Naive B cell (primary cell): ENCODE results near the gene RAP1GAP2. TPM values are rescaled to one million over a fixed set of nuclear protein-coding genes. Genes with fewer than 3 reads are reported as not detected.

ENCODE experiments used
- ATAC-seq, 2 donors: fragments of 150-1000 bp; cut with Tn5 transposase; 2 replicates each; pipeline ENCODE4 v1.10.0; 2021; ENCODE audit warnings: low read depth in 2 of 2, mild to moderate bottlenecking in 2 of 2, moderate library complexity in 2 of 2
- DNase-seq: peaks from one replicate; pipeline ENCODE4 v3.0.0; 2022
- H3K27ac Mint-ChIP-seq, 6 donors: one replicate each; pipeline ENCODE4 v1.8.0; 2020 to 2022; ENCODE audit warnings: mild to moderate bottlenecking in 6 of 6, mixed read lengths in 6 of 6, moderate library complexity in 5 of 6, inconsistent platforms in 2 of 6
- H3K27me3 Mint-ChIP-seq, 3 donors: one replicate each; pipeline ENCODE4 v1.8.0; 2021 to 2022; ENCODE audit warnings: mixed read lengths in 3 of 3, mild to moderate bottlenecking in 1 of 3
- H3K36me3 Mint-ChIP-seq, 2 donors: one replicate each; pipeline ENCODE4 v1.8.0; 2020 to 2022; ENCODE audit warnings: mixed read lengths in 2 of 2, inconsistent platforms in 1 of 2, mild to moderate bottlenecking in 1 of 2
- H3K4me1 Mint-ChIP-seq, 3 donors: one replicate each; pipeline ENCODE4 v1.8.0; 2020 to 2022; ENCODE audit warnings: mixed read lengths in 3 of 3, inconsistent platforms in 1 of 3, mild to moderate bottlenecking in 1 of 3, moderate library complexity in 1 of 3
- H3K4me3 Mint-ChIP-seq, 8 donors: one replicate each; pipeline ENCODE4 v1.8.0; 2020 to 2022; ENCODE audit warnings: mild to moderate bottlenecking in 8 of 8, mixed read lengths in 8 of 8, moderate library complexity in 8 of 8, inconsistent platforms in 2 of 8
- H3K9me3 Mint-ChIP-seq, 7 donors: one replicate each; pipeline ENCODE4 v1.8.0; 2020 to 2022; ENCODE audit warnings: mixed read lengths in 7 of 7, mild to moderate bottlenecking in 5 of 7, inconsistent platforms in 2 of 7, moderate library complexity in 1 of 7
- polyA plus RNA-seq, 6 donors: library from polyadenylated mRNA; unstranded; fragments of 300-500 nt; fragmentation: Illumina TruSeq; gene quantifications; one replicate each; pipeline ENCODE4 v1.2.3, GENCODE V29; 2021; ENCODE audit warnings: low read depth in 6 of 6

Gene RAP1GAP2
- polyA plus RNA-seq, 6 donors from 2014 or later, result 0.96 to 2.9 (median 1.4) TPM; not detected in 1

DNA sequence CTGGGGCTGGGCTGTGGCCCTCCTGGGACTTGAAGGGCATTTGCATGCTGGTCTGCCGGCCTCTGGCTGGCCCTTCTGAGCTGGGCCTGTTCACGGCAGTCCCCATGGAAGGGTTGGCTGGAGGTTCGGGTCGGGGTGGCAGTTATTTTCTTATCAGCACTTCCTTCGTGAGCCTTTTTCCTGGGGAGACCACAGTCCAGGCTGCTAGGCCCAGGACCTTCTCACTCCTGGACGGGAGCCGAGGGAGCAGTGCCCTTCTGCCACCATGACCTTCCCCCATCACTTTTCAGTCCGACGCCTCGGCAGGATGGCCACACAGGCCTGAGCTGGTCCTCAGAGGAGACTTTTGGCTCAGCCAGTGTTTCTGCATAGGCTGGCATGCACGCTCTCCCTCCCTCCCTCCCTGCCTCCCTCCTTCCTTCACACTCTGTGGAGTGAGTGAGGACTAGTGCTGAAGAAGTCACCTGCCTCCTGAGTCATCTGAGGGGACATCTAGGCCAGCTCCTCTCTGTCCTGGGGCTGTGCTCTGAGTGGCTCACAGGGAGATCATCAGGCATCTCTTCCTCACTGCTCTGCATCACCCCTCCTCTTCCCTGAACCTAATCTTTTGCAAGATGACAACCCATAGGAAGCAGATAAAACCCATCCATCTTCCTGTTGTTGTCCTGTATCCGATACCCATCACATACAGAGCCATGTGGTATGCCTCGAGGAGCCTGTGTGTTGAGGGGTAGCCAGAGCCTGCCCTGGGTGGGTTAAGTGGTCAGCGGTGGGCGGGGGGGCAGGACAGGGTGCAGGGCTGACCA lies 109.7 kb downstream of the RAP1GAP2 start:
- no peak for DNase-seq
- Mint-ChIP-seq H3K4me1 (peaks cover 14 to 28% (median 20%) of the 10 kb centered on the region in 3 donors), H3K9me3 (peaks cover 0 to 5% (median 4%) of the 10 kb centered on the region in 7 donors), H3K27me3 (no peaks in the 10 kb centered on the region), H3K36me3 (peaks cover 10 to 22% of the 10 kb centered on the region in 2 donors), H3K4me3 (no peak overlapping the region), H3K27ac (no peak overlapping the region)
- no peak for ATAC-seq

DNA sequence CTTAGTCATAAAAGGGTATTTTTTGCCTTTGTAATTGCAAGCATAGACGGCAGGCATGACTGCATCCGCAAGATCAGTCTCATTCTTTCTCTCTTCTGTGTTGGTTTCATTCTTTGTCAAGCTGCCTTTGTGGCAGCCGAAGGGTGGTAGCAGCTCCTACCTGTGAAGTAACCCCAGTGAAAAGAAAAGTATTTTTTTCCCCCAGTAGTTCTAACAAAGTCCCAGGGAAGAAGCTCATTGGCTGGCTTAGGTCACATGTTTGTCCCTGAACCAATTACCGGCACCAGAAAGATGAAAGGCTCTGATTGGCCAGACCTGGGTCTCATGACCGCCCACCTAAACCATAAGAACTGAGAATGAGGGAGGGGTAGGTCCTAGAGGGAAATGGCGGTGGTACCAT lies 110.7 kb downstream of the RAP1GAP2 start:
- Mint-ChIP-seq H3K9me3 (peaks cover 0 to 5% (median 4%) of the 10 kb centered on the region in 7 donors), H3K27me3 (no peaks in the 10 kb centered on the region), H3K4me1 (peaks cover 14 to 21% (median 21%) of the 10 kb centered on the region in 3 donors), H3K36me3 (peaks cover 10 to 22% of the 10 kb centered on the region in 2 donors), H3K4me3 (no peak overlapping the region), H3K27ac (no peak overlapping the region)
- ATAC-seq (no peak), DNase-seq (no peak)

DNA sequence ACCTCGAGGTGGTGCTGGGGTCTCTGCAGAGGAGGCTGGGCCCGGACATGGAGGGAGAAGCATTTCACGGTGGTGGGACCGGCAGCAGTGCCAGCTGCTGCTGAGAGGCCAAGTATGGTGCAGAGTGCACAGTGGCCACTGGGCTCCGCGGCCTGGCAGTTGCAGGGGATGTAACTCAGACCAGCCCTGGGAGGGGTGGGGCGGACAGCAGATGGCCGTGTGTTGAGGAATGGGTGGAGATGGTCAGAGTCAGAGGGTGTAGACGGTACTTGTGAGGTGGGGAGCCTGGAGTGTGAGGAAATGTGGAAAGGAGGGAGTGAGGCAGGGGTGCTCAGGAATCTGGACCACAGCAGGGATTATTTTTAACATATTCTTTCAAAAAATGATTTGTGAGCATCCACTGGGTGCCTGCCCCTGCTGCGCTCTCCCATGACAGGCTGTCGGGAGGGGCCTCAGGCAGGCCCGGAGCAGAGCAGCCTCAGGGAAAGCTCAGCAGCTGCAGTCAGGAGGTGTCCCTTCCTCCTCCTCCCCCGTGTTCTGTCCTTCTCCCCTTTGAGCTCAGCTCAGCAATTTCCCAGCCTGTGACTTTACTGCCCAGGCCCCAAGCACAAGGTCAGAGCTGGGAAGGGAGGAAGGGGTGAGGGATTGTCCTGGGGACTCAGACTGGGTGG lies 113.1 kb downstream of the RAP1GAP2 start:
- DNase-seq, result no peak
- no peaks in the 10 kb centered on the region for H3K27me3 Mint-ChIP-seq
- peak overlapping the region in 2 of 6 donors; percentile 24 to 67 for H3K27ac Mint-ChIP-seq
- peaks cover 16 to 21% (median 18%) of the 10 kb centered on the region in 3 donors for H3K4me1 Mint-ChIP-seq
- H3K4me3 Mint-ChIP-seq, result no peak overlapping the region
- H3K36me3 Mint-ChIP-seq, result peaks cover 14 to 22% of the 10 kb centered on the region in 2 donors
- ATAC-seq, result no peak
- peaks cover 0 to 5% (median 4%) of the 10 kb centered on the region in 7 donors for H3K9me3 Mint-ChIP-seq

DNA sequence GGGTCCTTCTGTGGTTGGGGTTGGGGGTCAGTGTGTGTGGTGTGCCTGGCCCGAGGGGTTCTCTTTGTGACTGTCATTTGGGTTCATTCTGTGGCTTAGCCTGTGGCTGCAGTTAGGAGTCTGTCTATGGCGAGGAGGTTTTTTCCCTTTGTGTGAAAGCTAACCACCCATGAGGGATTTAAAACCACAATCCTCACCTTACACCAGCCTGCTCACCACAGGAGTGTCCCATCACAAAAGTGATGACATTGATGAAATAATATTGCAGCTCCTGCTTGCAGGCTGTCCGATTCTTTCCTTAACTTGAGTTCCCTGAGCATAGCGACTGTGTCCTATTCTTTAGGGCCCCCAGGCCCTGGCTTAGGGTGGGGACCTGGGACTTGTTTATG lies 113.6 kb downstream of the RAP1GAP2 start:
- no peak overlapping the region for H3K4me3 Mint-ChIP-seq
- H3K4me1 Mint-ChIP-seq, result peaks cover 17 to 21% (median 18%) of the 10 kb centered on the region in 3 donors
- H3K36me3 Mint-ChIP-seq, result peaks cover 14 to 22% of the 10 kb centered on the region in 2 donors
- no peaks in the 10 kb centered on the region for H3K27me3 Mint-ChIP-seq
- no peak for ATAC-seq
- no peak for DNase-seq
- peak overlapping the region in 2 of 6 donors; percentile 12 to 28 for H3K27ac Mint-ChIP-seq
- H3K9me3 Mint-ChIP-seq, result peaks cover 0 to 5% (median 4%) of the 10 kb centered on the region in 7 donors

DNA sequence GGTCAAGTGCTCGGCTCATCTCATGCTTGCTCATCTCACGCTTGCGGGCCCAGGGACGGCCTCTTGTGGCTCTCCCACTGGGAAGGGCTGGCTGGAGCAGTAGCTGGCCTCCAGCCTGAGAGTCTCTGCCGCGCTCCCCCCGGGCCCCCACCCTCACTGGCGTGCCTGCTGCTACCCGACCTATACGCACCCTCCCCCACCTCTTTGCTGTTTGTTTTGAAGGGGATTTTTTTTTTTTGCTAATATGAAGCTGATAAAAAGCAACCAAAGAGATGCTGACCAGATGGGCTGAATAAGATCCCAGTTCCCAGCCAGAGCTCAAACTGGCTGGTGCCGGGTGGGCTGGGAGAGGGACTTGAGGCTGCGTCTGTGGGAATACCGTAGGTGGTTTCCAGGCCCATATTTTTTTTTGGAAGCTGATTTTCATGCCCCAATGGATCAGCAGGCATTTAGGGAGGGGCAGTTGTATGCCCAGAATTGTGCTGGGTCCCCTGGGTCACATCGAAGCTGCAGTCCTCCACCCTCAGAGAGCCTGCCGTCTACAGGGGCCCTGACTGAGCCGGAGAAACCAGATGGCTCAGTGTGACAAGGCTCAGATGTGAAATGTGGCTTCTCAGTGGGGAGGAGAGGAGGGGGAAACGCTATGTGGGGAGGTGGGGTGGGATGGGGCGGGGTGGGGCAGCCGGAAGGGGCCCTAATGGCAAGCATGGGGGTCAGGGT lies 115.0 kb downstream of the RAP1GAP2 start:
- H3K27ac Mint-ChIP-seq, result peak overlapping the region in 4 of 6 donors; percentile 33 to 68 (median 46)
- H3K4me1 Mint-ChIP-seq, result peaks cover 17 to 21% (median 18%) of the 10 kb centered on the region in 3 donors
- H3K9me3 Mint-ChIP-seq, result peaks cover 0 to 5% (median 4%) of the 10 kb centered on the region in 7 donors
- no peak for DNase-seq
- peaks cover 14 to 22% of the 10 kb centered on the region in 2 donors for H3K36me3 Mint-ChIP-seq
- H3K27me3 Mint-ChIP-seq, result no peaks in the 10 kb centered on the region
- ATAC-seq, result no peak
- H3K4me3 Mint-ChIP-seq, result no peak overlapping the region

DNA sequence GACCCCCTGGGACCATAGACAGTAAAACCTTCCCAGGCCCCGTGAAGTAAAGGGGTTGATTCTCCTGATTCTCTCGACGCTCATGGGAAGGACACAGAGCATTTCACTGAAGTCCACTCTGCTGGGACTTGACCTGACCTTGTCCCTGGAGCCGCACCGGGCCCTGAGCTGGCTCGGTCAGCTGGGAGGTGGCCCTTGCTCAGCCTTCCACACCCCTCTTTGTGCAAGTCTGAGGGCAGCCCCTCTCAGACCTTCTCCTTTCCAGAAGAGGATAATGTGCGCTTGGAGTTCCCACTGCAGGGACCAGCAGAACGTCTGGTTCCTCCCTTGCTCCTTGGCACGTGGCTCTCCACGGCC lies 115.5 kb downstream of the RAP1GAP2 start:
- Mint-ChIP-seq H3K9me3 (peaks cover 0 to 3% (median 2%) of the 10 kb centered on the region in 7 donors), H3K27me3 (no peaks in the 10 kb centered on the region), H3K36me3 (peaks cover 12 to 18% of the 10 kb centered on the region in 2 donors), H3K4me1 (peaks cover 17 to 21% (median 18%) of the 10 kb centered on the region in 3 donors), H3K27ac (no peak overlapping the region), H3K4me3 (peak overlapping the region in 1 of 8 donors; percentile 22)
- no peak for DNase-seq
- ATAC-seq, result no peak

DNA sequence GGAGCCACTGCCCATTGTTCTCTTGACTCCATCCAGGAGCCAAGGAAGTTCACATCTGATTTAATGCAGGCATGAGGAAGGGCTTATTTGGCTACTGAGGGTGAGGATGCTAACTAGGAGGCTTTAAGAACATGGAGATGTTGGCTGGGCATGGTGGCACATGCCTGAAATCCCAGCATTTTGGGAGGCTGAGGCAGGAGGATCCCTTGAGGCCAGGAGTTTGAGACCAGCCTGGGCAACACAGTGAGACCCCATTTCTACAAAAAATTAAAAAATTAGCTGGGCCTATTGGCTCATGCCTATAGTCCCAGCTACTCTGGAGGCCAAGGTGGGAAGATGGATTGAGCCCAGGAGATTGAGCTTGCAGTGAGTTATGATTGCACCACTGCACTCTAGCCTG lies 116.5 kb downstream of the RAP1GAP2 start:
- Mint-ChIP-seq H3K27ac (peak overlapping the region in 3 of 6 donors; percentile 28 to 86 (median 54)), H3K27me3 (no peaks in the 10 kb centered on the region), H3K4me3 (no peak overlapping the region), H3K9me3 (no peaks in the 10 kb centered on the region), H3K36me3 (peaks cover 8 to 10% of the 10 kb centered on the region in 2 donors), H3K4me1 (peaks cover 15 to 25% (median 18%) of the 10 kb centered on the region in 3 donors)
- ATAC-seq, result no peak
- no peak for DNase-seq

DNA sequence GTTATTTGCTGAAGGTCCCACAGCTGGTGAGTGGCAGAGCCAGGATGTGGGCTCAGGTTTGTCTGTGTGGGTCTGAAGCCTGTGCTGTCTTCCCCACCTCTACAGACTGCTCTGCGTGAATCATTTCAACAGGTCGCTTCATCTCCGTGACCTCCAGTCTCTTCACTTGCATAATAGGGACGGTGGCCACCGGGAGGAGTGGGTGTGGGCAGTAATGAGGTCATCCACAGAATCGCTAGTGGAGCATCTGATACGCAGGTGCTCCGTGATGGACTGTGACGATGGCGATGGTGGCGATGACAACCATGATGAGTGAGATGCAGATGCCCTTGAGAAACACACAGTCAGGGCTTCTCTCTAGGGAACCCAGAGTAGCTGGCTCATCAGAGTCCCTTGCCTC lies 120.2 kb downstream of the RAP1GAP2 start:
- peaks cover 0 to 4% of the 10 kb centered on the region in 2 donors for H3K36me3 Mint-ChIP-seq
- peak overlapping the region in 1 of 6 donors; percentile 20 for H3K27ac Mint-ChIP-seq
- ATAC-seq (no peak), DNase-seq (no peak)
- H3K4me3 Mint-ChIP-seq, result no peak overlapping the region
- H3K9me3 Mint-ChIP-seq, result no peaks in the 10 kb centered on the region
- no peaks in the 10 kb centered on the region for H3K27me3 Mint-ChIP-seq
- H3K4me1 Mint-ChIP-seq, result peaks cover 0 to 4% (median 4%) of the 10 kb centered on the region in 3 donors

DNA sequence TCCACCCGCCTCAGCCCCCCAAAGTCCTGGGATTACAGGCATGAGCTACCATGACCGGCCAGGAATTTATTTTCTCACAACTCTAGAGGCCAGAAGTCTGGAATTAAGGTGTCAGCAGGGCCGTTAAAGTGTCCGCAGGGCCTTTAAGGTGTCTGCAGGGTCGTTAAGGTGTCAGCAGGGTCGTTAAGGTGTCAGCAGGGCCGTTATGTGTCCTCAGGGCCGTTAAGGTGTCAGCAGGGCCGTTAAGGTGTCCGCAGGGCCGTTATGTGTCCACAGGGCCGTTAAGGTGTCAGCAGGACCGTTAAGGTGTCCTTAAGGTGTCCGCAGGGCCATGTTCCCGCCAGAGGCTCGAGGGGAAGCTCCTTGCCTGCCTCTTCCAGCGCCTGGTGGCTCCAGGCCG lies 125.2 kb downstream of the RAP1GAP2 start:
- no peaks in the 10 kb centered on the region for H3K9me3 Mint-ChIP-seq
- peaks cover 0 to 8% (median 0%) of the 10 kb centered on the region in 3 donors for H3K27me3 Mint-ChIP-seq

DNA sequence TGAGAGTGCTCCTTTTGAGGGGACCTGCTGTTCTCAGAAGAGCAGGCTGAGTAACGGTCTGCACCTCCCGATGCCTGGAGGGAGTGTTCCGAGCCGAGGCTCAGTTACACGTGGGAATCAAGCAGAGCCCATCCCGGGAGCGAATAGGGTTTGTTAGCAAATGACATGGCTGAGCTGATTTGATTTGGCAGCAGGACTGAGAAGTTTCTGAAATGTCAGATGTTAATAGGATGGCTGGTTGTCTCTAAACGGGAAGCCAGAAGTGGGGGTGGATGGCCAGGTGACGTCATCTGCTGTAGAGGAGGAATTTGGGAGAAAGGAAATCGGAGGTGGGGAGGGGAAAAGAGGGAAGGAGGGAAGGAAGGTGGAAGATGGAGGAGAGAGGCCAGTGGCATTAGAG lies 128.0 kb downstream of the RAP1GAP2 start:
- H3K36me3 Mint-ChIP-seq, result peaks cover 0 to 12% of the 10 kb centered on the region in 2 donors
- H3K4me3 Mint-ChIP-seq, result no peak overlapping the region
- peaks cover 0 to 4% (median 0%) of the 10 kb centered on the region in 7 donors for H3K9me3 Mint-ChIP-seq
- H3K4me1 Mint-ChIP-seq, result peaks cover 0 to 9% (median 4%) of the 10 kb centered on the region in 3 donors
- H3K27me3 Mint-ChIP-seq, result peaks cover 0 to 8% (median 0%) of the 10 kb centered on the region in 3 donors
- DNase-seq (no peak), ATAC-seq (no peak)
- H3K27ac Mint-ChIP-seq, result peak overlapping the region in 2 of 6 donors; percentile 0 to 62

More for the DNA sequence above, 125.2 kb downstream of the RAP1GAP2 start:
- DNase-seq (no peak), ATAC-seq (no peak)
- peaks cover 0 to 9% (median 2%) of the 10 kb centered on the region in 3 donors for H3K4me1 Mint-ChIP-seq
- H3K27ac Mint-ChIP-seq, result peak overlapping the region in 1 of 6 donors; percentile 11
- H3K4me3 Mint-ChIP-seq, result no peak overlapping the region
- peaks cover 0 to 12% of the 10 kb centered on the region in 2 donors for H3K36me3 Mint-ChIP-seq

DNA sequence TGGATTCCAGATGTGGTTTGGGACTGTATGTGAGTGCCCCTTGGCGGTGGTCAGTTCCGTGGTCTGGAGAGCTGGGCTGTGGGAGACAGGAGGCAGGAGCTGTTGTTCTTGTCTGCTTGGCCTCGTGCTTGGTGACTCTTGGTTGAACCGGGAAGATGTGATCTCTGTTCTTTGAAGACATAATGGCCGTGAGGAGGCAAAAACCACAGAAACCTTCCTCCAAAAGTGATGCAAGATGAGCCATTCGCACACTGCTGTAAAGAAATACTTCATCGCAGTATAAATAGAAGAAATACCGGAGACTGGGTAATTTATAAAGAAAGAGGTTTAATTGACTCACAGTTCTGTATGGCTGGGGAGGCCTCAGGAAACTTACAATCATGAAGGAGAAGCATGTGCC lies 128.8 kb downstream of the RAP1GAP2 start:
- peaks cover 0 to 8% (median 0%) of the 10 kb centered on the region in 3 donors for H3K27me3 Mint-ChIP-seq
- peak overlapping the region in 3 of 6 donors; percentile 36 to 79 (median 76) for H3K27ac Mint-ChIP-seq
- H3K4me3 Mint-ChIP-seq, result no peak overlapping the region
- H3K9me3 Mint-ChIP-seq, result peaks cover 0 to 4% (median 0%) of the 10 kb centered on the region in 7 donors
- H3K36me3 Mint-ChIP-seq, result peaks cover 0 to 12% of the 10 kb centered on the region in 2 donors
- DNase-seq (no peak), ATAC-seq (no peak)
- peaks cover 0 to 17% (median 8%) of the 10 kb centered on the region in 3 donors for H3K4me1 Mint-ChIP-seq

DNA sequence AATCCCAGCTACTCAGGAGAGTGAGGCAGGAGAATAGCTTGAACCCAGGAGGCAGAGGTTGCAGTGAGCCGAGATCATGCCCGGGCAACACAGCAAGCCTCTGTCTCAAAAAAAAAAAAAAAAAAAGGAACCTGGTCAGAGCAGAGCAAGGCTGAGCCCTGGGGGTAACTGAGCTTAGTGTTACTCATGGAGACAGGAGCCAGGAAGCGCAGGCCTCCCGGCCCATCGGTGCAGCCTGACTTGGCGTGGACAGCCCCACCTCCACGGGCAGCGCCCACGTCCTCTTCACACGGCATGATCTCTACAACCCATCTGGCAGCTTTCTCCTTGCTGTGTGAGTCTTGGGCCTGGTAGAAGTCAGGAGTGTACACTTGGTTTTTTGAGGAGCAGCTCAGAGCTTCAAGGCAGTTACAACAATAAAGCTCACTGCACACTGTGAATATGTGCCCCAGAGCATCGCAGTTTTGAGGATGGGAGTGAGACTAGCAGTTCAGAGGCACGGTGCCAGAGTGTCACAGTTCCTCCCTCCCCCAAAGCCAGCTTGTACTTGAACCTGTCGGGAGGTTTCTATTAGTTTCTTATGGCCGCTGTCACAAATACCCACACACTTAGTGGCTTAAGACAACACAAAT lies 129.9 kb downstream of the RAP1GAP2 start:
- ATAC-seq, result no peak
- Mint-ChIP-seq H3K9me3 (peaks cover 0 to 4% (median 0%) of the 10 kb centered on the region in 7 donors), H3K36me3 (peaks cover 0 to 12% of the 10 kb centered on the region in 2 donors), H3K4me1 (peaks cover 8 to 28% (median 19%) of the 10 kb centered on the region in 3 donors), H3K4me3 (no peak overlapping the region), H3K27me3 (peaks cover 0 to 8% (median 0%) of the 10 kb centered on the region in 3 donors), H3K27ac (peak overlapping the region in 1 of 6 donors; percentile 75)
- no peak for DNase-seq
